GM13977 (cell line): ENCODE measurements around the gene PMF1.

ENCODE experiments used
- DNase-seq: peaks from one replicate; pipeline ENCODE4 v3.0.0; 2012; ENCODE audit warnings: low spot score
- in situ Hi-C: fragments of 300-500 bp; cut with MboI; formaldehyde crosslinking; loops from one replicate; pipeline ENCODE4 v1.12.0; 2022; ENCODE audit warnings: low sequenced_read_pairs, low pct_unique_long_range_greater_than_20kb, mixed read lengths, inconsistent platforms; ENCODE audit not compliant: unreplicated experiment
- TF ChIP-seq, protein P1 (sequence below): IDR thresholded peaks from 2 replicates; pipeline ENCODE4 v1.5.1; 2012; ENCODE audit warnings: mild to moderate bottlenecking, control low read depth; ENCODE audit not compliant: insufficient read depth; ENCODE audit errors: extremely low read depth, missing control alignments

Gene PMF1

DNA sequence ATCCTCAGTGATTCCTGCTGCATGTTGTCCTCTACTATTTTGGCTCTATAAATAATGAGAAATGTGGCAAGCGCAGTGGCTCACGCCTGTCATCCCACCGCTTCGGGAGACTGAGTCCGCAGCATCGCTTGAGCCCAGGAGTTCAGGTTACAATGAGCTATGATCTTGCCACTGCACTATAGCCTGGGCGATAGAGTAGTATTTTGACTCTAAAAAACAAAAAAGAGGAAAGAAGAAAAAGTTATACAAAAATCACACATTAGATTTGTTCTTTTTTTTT is 19.7 kb upstream of the PMF1 start:
- in situ Hi-C loops, result no loop called here
- TF ChIP-seq, protein P1, sequence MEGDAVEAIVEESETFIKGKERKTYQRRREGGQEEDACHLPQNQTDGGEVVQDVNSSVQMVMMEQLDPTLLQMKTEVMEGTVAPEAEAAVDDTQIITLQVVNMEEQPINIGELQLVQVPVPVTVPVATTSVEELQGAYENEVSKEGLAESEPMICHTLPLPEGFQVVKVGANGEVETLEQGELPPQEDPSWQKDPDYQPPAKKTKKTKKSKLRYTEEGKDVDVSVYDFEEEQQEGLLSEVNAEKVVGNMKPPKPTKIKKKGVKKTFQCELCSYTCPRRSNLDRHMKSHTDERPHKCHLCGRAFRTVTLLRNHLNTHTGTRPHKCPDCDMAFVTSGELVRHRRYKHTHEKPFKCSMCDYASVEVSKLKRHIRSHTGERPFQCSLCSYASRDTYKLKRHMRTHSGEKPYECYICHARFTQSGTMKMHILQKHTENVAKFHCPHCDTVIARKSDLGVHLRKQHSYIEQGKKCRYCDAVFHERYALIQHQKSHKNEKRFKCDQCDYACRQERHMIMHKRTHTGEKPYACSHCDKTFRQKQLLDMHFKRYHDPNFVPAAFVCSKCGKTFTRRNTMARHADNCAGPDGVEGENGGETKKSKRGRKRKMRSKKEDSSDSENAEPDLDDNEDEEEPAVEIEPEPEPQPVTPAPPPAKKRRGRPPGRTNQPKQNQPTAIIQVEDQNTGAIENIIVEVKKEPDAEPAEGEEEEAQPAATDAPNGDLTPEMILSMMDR, result no peak
- no peak for DNase-seq

DNA sequence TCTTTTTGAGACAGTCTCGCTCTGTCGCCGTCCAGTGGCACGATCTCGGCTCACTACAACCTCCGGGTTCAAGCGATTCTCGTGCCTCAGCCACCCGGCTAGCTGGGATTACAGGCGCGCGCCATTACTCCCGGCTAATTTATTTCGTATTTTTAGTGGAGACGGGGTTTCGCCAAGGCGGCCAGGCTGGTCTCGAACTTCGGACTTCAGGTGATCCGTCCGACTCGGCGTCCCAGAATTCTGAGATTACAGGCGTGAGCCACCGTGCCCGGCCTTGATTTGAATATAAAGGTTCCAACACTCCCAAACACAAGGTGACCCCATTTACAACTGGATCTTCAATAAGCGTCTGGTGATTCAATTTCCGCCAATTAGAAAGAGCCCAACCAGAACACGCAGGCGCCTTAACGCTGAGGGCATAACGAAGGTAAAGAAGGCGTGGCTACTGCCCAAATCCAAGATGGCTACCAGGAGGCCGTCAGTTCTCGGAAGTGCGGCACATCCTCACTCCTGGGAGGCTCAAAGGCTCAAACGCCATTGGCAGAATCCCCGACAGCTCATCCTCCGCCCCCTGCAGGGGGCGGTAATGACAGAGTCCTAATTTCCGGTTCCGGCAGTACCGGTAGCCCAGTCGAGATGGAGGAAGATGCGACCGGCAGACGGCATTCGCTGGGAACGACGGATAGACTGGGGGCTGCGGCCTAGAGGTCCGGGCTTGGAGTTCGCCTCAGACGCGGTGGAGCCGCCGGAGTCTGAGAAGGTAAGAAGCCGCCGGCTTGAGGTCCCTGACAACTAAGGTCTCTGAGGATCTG is 19.1 kb upstream of the PMF1 start, which contains the start of gene SLC25A44:
TSS of gene SLC25A44 (plus strand) at position 617 of the 812 bp plus-strand sequence. CDS start 5,744 bp downstream, outside the sequence.
- in situ Hi-C loops, result no loop called here

DNA sequence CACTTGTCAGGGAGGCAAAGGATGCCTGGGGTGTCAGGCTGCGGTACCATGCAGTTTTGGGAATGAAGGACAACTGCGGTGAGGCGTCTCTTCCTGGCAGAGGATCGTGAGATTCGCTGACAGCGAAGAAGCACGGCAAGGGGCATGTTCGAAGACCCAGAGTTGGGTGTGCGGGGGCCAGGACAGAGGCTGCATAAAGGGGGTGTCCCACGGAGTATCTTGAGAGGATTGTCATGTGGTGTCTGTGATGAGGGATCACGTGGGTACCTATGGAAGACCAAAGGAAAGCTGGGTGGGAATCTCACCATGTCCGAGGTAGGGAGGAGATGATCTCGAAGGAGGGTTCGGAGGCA is 18.5 kb upstream of the PMF1 start:
- in situ Hi-C loops, result no loop called here
- TF ChIP-seq, protein P1, result no peak
- no peak for DNase-seq

More for the DNA sequence above, 19.1 kb upstream of the PMF1 start, which contains the start of gene SLC25A44:
- TF ChIP-seq, protein P1, result peak; percentile 31
- DNase-seq, result peak; percentile 91

DNA sequence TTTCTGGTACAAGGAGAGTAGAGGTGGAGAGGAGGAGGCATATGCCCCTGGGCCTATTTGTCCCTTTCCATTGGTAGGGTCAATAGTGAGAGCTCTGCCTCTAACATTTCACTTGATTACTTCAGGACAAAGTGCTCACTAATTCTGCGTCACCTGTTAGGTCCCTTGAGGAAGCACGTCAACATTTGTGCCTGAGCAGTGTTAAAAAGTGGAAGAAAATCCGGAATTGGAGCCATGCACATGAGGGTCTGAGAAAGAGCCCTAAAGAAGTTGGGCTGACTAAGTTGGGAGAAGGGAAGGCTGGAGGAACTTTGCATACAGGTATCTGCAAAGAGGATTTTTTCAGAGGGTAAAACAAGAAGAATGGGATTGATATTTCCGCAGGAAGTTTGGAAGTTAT is 17.0 kb upstream of the PMF1 start:
- TF ChIP-seq, protein P1, result no peak
- DNase-seq, result no peak
- in situ Hi-C loops, result no loop called here

DNA sequence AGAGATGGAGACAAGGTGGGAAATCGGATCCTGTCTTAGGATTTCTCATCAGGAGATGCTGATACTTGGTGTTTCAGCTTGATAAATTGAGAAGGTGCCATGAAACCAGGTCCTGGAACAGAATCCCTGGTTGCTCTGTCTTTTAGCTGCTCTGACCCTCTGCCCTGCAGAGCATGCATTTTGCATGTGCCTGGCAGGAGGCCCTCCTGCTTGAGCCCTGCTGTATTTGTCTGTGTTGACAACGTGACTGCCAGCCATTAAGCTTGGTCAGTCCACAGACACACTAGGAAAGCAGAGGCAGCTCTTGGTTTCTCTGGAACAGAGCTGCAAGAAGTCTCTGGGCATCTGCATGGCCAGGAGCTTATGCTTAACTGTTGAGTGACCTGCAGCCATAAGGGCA is 16.4 kb upstream of the PMF1 start:
- TF ChIP-seq, protein P1, result no peak
- in situ Hi-C loops, result no loop called here
- no peak for DNase-seq

DNA sequence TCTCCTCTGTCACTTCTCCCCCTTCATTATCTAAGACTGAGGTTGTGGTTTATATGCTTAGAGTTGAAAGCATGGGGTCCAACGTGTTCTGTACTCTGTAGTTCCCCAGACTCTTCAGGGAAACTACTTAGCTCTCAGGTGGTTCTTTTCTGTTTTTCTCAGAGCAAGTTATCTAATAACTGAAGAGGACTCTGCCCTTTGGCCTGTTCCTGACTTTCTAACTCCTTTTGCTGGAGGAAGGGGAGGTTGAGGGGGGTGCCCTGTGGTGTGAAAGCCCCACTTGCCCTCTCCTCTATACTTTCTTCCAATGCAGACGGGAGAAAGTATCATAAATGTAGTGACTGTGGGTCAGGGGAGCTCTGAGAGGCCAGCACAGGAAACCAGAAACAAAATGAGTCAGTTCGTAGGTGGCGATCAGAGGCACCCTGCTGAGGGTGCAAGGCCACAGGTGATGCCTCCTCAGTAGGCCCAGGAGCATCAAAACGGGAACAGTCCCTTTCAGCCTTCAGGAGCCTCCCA is 13.9 kb upstream of the PMF1 start:
- in situ Hi-C loops, result no loop called here
- DNase-seq, result peak; percentile 56
- TF ChIP-seq, protein P1, result no peak
